ENCODE measurements around the gene OR10K2. TPM values are rescaled to one million over a fixed set of nuclear protein-coding genes. Genes with fewer than 3 reads are reported as not detected.

Gene OR10K2
- total and polyA plus RNA-seq, 9 of the 15 experiments (the other 6 are each of a cell fraction or from before 2014, with no cell fraction given) = not detected

DNA sequence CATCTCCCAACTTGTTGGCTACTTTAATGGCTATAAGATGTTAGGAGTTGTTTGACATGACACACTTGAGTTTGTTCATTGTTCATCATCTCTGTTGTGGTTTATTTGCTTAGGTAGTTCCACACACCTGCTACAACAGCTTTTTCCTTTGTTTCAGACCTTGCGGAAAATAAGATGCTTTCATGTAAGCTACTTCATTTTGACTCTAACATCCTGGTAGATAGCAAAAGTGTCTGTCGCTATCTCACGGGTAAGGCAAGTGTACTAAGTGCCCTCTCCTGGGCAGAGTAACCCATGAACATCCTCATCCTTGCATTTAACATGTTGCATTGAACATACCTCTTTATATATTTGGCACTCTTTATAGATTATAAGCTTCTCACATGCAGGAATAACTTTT, 25.2 kb downstream of the OR10K2 start:
- H4K20me1 ChIP-seq (replicated peaks; ENCODE audit: control insufficient read depth, insufficient read depth, low read length) = no peaks in the 10 kb centered on the region
- ChIA-PET POLR2A (no interaction called here), CTCF (ENCODE audit: low intra/inter-chr PET ratio) (no interaction called here)
- H3K4me2 ChIP-seq (ENCODE audit: insufficient read depth, low read length) = no peak overlapping the region
- no peaks in the 10 kb centered on the region for H3K36me3 ChIP-seq (ENCODE audit: control insufficient read depth, insufficient read depth, low read length)
- FAIRE-seq (no peak), ATAC-seq (no peak), DNase-seq (ENCODE audit: extremely low read depth in 1 of 4, low spot score in 3 of 4) (no peak)
- no peak overlapping the region for H3K4me3 ChIP-seq
- H3K9me1 ChIP-seq (ENCODE audit: control insufficient read depth, insufficient read depth, low read length) = no peaks in the 10 kb centered on the region
- no peak overlapping the region for H3K27ac ChIP-seq (ENCODE audit: extremely low read depth, low read depth, low read length)
- no peaks in the 10 kb centered on the region for H3K9me3 ChIP-seq (replicated peaks; ENCODE audit: control insufficient read depth, insufficient read depth, low read depth, low read length)
- no peaks in the 10 kb centered on the region for H3K4me1 ChIP-seq (replicated peaks in 1 of 2; ENCODE audit: control insufficient read depth in 2 of 2, insufficient read depth in 2 of 2, low read length in 2 of 2)
- H3K9ac ChIP-seq (ENCODE audit: insufficient read depth in 1 of 2, low read depth in 2 of 2, low read length in 2 of 2) = no peak overlapping the region
- TF ChIP-seq RBBP5 (IDR thresholded peaks at IDR 0.05; ENCODE audit: borderline replicate concordance, insufficient read depth, low read length, poor library complexity, severe bottlenecking) = no peak
- no peak for TF ChIP-seq ZSCAN32 (CRISPR knock-in tag; IDR thresholded peaks at IDR 0.05)
- no peak for TF ChIP-seq EZH2 (IDR thresholded peaks at IDR 0.05; ENCODE audit: borderline replicate concordance, low read depth, low read length)
- TF ChIP-seq, protein P1, sequence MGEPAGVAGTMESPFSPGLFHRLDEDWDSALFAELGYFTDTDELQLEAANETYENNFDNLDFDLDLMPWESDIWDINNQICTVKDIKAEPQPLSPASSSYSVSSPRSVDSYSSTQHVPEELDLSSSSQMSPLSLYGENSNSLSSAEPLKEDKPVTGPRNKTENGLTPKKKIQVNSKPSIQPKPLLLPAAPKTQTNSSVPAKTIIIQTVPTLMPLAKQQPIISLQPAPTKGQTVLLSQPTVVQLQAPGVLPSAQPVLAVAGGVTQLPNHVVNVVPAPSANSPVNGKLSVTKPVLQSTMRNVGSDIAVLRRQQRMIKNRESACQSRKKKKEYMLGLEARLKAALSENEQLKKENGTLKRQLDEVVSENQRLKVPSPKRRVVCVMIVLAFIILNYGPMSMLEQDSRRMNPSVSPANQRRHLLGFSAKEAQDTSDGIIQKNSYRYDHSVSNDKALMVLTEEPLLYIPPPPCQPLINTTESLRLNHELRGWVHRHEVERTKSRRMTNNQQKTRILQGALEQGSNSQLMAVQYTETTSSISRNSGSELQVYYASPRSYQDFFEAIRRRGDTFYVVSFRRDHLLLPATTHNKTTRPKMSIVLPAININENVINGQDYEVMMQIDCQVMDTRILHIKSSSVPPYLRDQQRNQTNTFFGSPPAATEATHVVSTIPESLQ (CRISPR knock-in tag; IDR thresholded peaks at IDR 0.05) = no peak
- TF ChIP-seq HNRNPK (IDR thresholded peaks at IDR 0.05; ENCODE audit: low read depth, low read length, poor library complexity, severe bottlenecking) = no peak
- no peak for TF ChIP-seq ARID2 (IDR thresholded peaks at IDR 0.05)
- TF ChIP-seq CBX3 (IDR thresholded peaks at IDR 0.05; ENCODE audit: borderline replicate concordance in 1 of 2, low read length in 2 of 2) = no peak
- TF ChIP-seq ZNF57 (CRISPR knock-in tag; IDR thresholded peaks at IDR 0.05) = no peak
- BruUV-seq (replicated peaks) = no TSS peak
- in situ Hi-C loops (cut with MboI) = no loop called here
- no peak overlapping the region for H2AFZ ChIP-seq (ENCODE audit: low read depth, low read length)
- WGBS (ENCODE audit: insufficient coverage, low coverage, missing lambda C conversion rate) = 0% methylated on average over 3 of the region's 3 CpGs
- H3K79me2 ChIP-seq (ENCODE audit: control insufficient read depth, insufficient read depth, low read length) = no peaks in the 10 kb centered on the region
- no peaks in the 10 kb centered on the region for H3K27me3 ChIP-seq (ENCODE audit: control insufficient read depth in 2 of 2, insufficient read depth in 2 of 2, low read length in 2 of 2)
- intact Hi-C loops (cut with micrococcal nuclease) = no loop called here
